Activated naive CD8-positive, alpha-beta T cell (primary cell): Measurements from ENCODE around the gene CDK14.

Experiments
- H3K27ac Mint-ChIP-seq: one replicate; pipeline ENCODE4 v1.8.0; 2021; ENCODE audit warnings: mixed read lengths
- H3K27me3 Mint-ChIP-seq: one replicate; pipeline ENCODE4 v1.8.0; 2021; ENCODE audit warnings: mixed read lengths
- H3K36me3 Mint-ChIP-seq: one replicate; pipeline ENCODE4 v1.8.0; 2021; ENCODE audit warnings: mixed read lengths
- H3K4me1 Mint-ChIP-seq: one replicate; pipeline ENCODE4 v1.8.0; 2021; ENCODE audit warnings: low read depth, mixed read lengths
- H3K4me3 Mint-ChIP-seq: one replicate; pipeline ENCODE4 v1.8.0; 2021; ENCODE audit warnings: mild to moderate bottlenecking, mixed read lengths
- H3K9me3 Mint-ChIP-seq: one replicate; pipeline ENCODE4 v1.8.0; 2021; ENCODE audit warnings: low read depth, mixed read lengths

Gene CDK14

DNA sequence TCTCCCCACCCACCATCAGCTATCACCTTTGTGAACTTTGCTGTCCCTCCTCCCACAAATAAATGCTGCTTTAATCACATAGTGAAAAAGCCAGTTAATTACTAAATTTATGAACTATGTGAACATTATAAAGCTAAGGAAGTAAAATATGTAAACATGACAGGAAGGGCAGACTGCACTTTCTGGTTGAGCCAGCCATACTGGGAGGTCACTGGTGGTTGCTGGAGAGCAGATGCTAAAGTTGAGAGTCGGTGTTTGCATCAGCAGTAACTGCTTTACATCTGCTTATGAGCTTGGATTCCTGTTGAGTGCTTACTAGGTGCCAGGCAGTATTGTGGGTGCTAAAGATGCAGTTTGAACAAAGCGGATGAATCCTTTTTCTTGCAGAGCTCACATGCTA lies 458.3 kb downstream of the CDK14 start:
- no peak overlapping the region for H3K4me3 Mint-ChIP-seq
- peaks cover 6% of the 10 kb centered on the region for H3K4me1 Mint-ChIP-seq
- H3K9me3 Mint-ChIP-seq = no peaks in the 10 kb centered on the region
- no peaks in the 10 kb centered on the region for H3K36me3 Mint-ChIP-seq
- H3K27ac Mint-ChIP-seq = no peak overlapping the region
- no peaks in the 10 kb centered on the region for H3K27me3 Mint-ChIP-seq

DNA sequence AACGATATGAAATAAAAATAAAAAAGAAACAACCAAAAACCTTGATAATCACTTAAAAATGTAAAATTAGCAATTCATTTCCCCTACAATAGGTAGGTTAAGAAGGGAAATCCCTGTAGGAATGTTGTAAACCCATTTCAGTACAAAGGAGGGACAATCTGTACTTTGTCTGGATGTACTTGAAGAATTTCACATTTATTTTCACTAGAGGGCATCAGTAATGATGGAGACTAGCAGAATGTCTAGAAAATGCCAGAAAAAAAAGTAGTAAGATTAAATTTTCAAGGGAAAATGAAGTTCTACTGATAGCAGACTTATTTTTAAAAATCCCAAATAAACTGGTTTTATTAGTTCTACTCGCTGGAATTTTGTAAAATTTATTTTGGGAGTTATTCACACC lies 459.1 kb downstream of the CDK14 start:
- no peak overlapping the region for H3K4me3 Mint-ChIP-seq
- peaks cover 6% of the 10 kb centered on the region for H3K4me1 Mint-ChIP-seq
- no peaks in the 10 kb centered on the region for H3K36me3 Mint-ChIP-seq
- H3K27me3 Mint-ChIP-seq = peaks cover 1% of the 10 kb centered on the region
- H3K9me3 Mint-ChIP-seq = no peaks in the 10 kb centered on the region
- H3K27ac Mint-ChIP-seq = no peak overlapping the region

DNA sequence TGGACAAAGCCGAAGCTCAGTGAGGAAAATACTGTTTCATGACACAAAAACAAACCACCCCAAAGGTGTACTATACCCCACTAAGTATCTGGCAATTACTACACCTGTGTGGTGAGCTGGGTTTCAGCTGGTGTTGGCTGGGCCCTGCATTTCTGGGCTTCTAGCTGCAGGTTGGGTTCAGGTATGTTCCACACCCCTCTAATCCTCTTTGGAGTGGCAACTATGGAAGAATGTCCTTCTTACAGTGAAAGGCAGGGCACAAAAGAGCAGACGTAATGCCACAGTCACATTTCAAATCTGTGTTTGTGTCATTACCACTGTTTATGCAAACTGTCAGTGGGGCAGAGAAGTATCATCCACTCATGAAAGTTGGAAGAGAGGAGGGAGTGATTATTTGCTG lies 466.6 kb downstream of the CDK14 start:
- Mint-ChIP-seq H3K9me3 (peaks cover 5% of the 10 kb centered on the region), H3K36me3 (no peaks in the 10 kb centered on the region), H3K4me1 (no peaks in the 10 kb centered on the region), H3K4me3 (no peak overlapping the region), H3K27me3 (peaks cover 3% of the 10 kb centered on the region), H3K27ac (no peak overlapping the region)

DNA sequence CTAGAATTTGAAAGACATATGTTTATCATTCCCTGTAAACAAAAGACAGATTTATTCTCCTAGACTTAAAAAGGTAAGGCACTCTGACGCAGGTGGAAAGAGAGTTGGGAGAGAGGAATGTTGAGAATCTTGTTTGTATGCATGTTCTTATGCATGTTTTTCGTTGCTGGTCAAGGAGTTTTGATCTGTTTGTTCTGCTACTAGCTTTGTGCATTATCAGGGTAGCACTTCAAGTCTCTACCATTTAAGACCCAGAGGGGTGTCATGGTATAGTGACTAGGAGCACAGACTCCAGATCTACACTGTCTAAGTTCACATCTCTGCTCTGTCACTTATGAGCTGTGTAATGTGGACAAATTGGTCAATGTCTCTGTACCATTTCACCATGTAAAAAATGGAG lies 467.9 kb downstream of the CDK14 start:
- H3K4me3 Mint-ChIP-seq = no peak overlapping the region
- no peaks in the 10 kb centered on the region for H3K36me3 Mint-ChIP-seq
- no peak overlapping the region for H3K27ac Mint-ChIP-seq
- peaks cover 5% of the 10 kb centered on the region for H3K9me3 Mint-ChIP-seq
- H3K27me3 Mint-ChIP-seq = peaks cover 5% of the 10 kb centered on the region
- no peaks in the 10 kb centered on the region for H3K4me1 Mint-ChIP-seq

DNA sequence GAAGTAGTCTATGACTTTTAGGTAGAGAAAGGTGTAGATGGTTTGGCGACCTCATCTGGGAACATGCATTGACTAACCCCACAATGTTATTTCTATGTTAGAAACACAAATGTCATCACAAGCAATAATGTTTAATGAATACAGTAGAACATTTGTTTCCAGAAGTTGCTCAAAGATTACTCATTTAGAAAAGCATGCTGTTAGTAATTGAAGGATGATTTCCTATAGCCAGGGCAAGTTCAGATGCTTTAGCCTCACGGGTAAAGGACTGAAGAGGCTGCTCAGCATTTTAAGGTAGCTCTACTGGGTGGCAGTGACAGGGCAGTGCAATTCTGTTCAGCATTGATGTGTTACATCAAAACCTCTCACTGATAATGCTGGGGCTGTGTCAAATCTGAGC lies 468.8 kb downstream of the CDK14 start:
- H3K4me3 Mint-ChIP-seq = no peak overlapping the region
- no peak overlapping the region for H3K27ac Mint-ChIP-seq
- H3K36me3 Mint-ChIP-seq = no peaks in the 10 kb centered on the region
- peaks cover 5% of the 10 kb centered on the region for H3K27me3 Mint-ChIP-seq
- peaks cover 5% of the 10 kb centered on the region for H3K9me3 Mint-ChIP-seq
- H3K4me1 Mint-ChIP-seq = no peaks in the 10 kb centered on the region

DNA sequence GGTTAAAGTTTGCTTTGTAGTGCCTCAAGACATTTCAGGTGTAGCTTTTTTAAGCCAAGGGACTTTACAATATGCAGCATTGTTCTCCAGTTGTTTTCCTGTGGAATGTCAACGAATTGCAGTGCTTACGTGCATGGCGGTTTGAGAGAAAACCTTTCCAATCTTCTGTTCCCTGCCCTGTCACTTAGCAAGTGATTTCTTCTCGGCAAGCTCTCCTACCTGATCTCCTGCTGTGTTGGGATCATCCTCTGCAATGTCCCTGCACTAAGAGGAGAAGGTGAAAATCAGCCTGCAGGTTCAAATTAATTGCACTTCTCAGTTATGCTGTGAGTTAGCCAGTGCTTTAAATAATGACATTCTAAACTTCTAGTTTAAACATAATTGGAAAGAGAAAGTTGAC lies 470.5 kb downstream of the CDK14 start:
- Mint-ChIP-seq H3K36me3 (no peaks in the 10 kb centered on the region), H3K4me3 (no peak overlapping the region), H3K9me3 (no peaks in the 10 kb centered on the region), H3K27me3 (peaks cover 5% of the 10 kb centered on the region), H3K4me1 (no peaks in the 10 kb centered on the region), H3K27ac (no peak overlapping the region)

DNA sequence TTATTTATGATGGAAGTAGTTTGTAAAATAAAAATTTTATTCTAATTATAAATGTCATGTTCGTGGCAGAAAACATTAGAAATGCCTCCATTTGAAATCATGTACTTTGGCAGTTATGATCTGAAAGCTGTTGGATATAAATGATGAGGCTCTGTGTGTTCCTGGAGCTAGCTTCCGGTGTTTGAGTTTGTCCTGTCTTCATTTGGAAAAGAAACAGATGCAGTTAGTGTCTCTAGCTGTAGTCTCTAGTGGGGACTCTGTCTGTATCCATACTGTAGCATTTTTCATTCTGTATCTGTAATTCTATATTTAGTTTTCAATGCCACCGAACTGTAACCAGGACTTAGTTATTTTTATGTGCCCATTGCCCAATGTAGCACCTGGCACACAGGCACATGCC lies 471.1 kb downstream of the CDK14 start:
- H3K4me1 Mint-ChIP-seq = no peaks in the 10 kb centered on the region

DNA sequence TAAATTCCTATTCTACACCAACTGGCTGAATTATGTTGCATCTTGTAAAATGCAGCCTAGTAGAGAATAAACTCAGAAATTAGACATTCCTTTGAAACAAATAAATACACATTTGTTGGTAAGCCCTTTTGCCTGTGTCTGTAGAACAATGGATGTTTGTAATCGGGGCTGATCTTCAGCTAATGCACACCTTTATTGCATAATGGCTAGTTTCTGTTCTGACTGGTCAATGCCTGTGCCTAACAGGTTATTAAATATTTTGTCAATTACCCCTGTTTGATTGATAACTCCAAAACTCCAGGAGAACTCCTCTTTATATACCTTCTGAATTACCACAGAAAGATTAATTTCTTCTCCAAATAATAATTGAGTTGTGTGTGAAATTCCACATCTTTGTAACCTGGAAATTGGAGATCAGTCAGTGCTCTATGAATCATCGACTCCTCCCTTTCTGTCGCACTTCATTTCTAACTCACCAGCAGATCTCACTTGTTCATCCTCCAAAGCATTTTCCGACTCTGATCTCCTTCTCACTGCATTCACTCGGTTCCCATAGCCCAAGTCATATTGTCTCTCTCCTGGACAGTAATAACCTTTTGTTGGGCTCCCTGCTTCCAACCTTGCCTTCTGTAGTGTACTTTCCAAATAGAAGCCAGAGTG lies 472.1 kb downstream of the CDK14 start:
- Mint-ChIP-seq H3K27ac (no peak overlapping the region), H3K9me3 (no peaks in the 10 kb centered on the region), H3K36me3 (no peaks in the 10 kb centered on the region), H3K4me3 (no peak overlapping the region), H3K27me3 (peaks cover 5% of the 10 kb centered on the region), H3K4me1 (no peaks in the 10 kb centered on the region)

More for the DNA sequence above, 471.1 kb downstream of the CDK14 start:
- H3K36me3 Mint-ChIP-seq = no peaks in the 10 kb centered on the region
- H3K27me3 Mint-ChIP-seq = peaks cover 5% of the 10 kb centered on the region
- no peaks in the 10 kb centered on the region for H3K9me3 Mint-ChIP-seq
- H3K27ac Mint-ChIP-seq = no peak overlapping the region
- no peak overlapping the region for H3K4me3 Mint-ChIP-seq

DNA sequence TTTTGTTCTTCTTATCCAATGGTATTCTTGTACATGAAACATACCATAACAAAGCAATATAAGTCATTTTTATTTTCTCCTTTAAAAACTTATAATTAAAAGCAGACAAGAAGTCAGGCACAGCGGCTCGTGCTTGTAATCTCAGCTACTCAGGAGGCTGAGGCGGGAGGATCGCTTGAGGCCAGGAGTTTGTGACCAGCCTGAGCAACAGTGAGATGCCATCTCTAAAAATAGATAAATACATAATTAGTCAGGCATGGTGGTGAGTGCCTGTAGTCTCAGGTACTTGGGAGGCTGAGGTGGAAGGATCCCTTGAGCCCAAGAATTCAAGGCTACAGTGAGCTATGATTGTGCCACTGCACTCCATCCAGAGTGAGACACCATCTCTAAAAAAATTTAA lies 473.0 kb downstream of the CDK14 start:
- peaks cover 5% of the 10 kb centered on the region for H3K27me3 Mint-ChIP-seq
- H3K4me1 Mint-ChIP-seq = no peaks in the 10 kb centered on the region
- H3K27ac Mint-ChIP-seq = no peak overlapping the region
- no peaks in the 10 kb centered on the region for H3K36me3 Mint-ChIP-seq
- H3K9me3 Mint-ChIP-seq = no peaks in the 10 kb centered on the region
- H3K4me3 Mint-ChIP-seq = no peak overlapping the region

DNA sequence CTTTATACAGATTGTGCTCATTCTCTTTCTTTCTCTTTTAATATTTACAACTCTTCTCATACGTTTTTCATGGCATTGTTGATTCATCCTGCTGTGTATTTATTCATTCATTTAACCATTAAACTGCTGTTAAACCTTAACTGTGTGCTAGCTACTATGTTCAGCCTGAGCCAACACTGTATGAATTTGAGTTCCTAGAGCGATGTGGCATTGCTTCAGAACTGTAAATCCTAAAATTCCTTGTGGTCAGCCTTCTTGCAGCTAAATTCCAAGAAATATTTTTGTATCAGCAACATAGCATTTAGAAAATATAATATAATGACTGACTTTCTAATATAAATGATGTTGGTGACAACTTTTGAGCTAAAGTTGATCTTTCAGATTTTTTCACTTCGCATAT lies 483.4 kb downstream of the CDK14 start:
- Mint-ChIP-seq H3K4me3 (no peak overlapping the region), H3K9me3 (no peaks in the 10 kb centered on the region), H3K36me3 (no peaks in the 10 kb centered on the region), H3K27me3 (no peaks in the 10 kb centered on the region), H3K4me1 (peaks cover 15% of the 10 kb centered on the region), H3K27ac (no peak overlapping the region)

DNA sequence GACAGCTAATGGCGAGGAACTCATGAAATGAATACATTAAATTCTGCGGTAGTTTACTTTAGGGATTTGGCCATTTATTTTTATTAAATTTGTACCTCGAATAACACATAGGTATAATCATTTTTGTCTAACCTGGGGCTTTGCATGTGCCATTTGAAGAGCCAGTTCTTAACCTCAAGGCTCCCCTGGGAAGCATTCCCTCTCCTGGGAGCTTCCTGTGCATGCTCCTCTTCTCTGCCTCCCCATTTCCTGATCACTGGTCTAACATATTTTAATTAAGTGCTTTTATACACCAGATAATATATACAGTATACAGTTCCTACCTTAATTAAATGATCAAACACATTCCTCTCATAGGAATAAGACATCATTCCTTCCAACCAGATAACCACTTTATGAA lies 484.2 kb downstream of the CDK14 start:
- H3K4me3 Mint-ChIP-seq = no peak overlapping the region
- no peak overlapping the region for H3K27ac Mint-ChIP-seq
- H3K4me1 Mint-ChIP-seq = peaks cover 24% of the 10 kb centered on the region
- no peaks in the 10 kb centered on the region for H3K36me3 Mint-ChIP-seq
- H3K9me3 Mint-ChIP-seq = no peaks in the 10 kb centered on the region
- no peaks in the 10 kb centered on the region for H3K27me3 Mint-ChIP-seq

DNA sequence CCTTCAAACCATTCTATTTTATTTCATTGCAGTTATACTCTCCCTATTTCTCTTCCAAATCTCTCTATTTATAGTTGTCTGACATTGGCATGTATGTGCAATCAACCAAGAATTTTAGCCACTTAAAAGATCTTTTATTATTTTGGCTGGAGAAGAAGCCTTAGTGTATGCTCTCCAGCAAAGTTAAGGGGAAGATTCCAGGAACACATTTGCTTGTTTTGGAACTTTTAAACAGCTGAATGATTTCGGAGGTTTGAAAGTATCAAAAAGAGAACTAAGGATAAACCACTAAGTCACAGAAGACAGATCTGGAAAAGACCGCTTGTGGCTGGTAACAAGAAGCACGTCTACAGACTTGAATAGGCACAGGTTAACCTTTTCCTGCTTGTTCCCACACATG lies 485.9 kb downstream of the CDK14 start:
- H3K27me3 Mint-ChIP-seq = no peaks in the 10 kb centered on the region

DNA sequence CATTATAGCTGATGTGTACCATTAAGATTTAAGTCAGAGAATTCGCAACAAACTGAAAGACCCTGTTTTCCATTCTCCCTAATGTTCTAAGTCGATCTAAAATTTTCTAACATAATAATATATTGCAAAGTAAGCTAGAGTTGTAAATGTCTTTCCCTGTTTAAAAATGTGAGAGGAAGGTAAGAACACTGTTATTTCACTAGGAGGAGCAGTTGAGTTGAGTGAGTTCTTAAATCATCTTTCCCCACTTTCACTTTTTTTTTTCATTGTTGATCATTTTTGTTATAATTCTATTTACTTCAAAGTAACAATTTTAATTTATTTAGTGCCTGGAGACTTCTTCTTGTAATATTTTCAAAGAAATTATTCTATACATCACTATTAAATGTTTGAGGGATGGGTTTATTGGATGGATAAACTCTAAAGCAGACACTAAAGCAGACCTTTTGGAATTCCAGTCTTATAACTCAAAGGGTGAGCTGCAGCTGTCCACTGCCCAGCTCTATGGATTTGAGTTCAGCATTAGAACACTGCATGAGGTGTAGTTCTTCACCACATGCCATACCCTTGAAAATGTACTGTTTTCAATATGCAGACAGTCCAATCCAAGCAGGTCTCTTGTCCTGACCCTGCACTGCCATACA lies 486.9 kb downstream of the CDK14 start:
- H3K27ac Mint-ChIP-seq = no peak overlapping the region
- H3K9me3 Mint-ChIP-seq = no peaks in the 10 kb centered on the region
- no peaks in the 10 kb centered on the region for H3K27me3 Mint-ChIP-seq
- H3K4me1 Mint-ChIP-seq = peaks cover 32% of the 10 kb centered on the region
- no peaks in the 10 kb centered on the region for H3K36me3 Mint-ChIP-seq
- peak overlapping the region; percentile 24 for H3K4me3 Mint-ChIP-seq

More for the DNA sequence above, 485.9 kb downstream of the CDK14 start:
- peaks cover 32% of the 10 kb centered on the region for H3K4me1 Mint-ChIP-seq
- no peaks in the 10 kb centered on the region for H3K9me3 Mint-ChIP-seq
- no peak overlapping the region for H3K4me3 Mint-ChIP-seq
- H3K27ac Mint-ChIP-seq = no peak overlapping the region
- no peaks in the 10 kb centered on the region for H3K36me3 Mint-ChIP-seq

DNA sequence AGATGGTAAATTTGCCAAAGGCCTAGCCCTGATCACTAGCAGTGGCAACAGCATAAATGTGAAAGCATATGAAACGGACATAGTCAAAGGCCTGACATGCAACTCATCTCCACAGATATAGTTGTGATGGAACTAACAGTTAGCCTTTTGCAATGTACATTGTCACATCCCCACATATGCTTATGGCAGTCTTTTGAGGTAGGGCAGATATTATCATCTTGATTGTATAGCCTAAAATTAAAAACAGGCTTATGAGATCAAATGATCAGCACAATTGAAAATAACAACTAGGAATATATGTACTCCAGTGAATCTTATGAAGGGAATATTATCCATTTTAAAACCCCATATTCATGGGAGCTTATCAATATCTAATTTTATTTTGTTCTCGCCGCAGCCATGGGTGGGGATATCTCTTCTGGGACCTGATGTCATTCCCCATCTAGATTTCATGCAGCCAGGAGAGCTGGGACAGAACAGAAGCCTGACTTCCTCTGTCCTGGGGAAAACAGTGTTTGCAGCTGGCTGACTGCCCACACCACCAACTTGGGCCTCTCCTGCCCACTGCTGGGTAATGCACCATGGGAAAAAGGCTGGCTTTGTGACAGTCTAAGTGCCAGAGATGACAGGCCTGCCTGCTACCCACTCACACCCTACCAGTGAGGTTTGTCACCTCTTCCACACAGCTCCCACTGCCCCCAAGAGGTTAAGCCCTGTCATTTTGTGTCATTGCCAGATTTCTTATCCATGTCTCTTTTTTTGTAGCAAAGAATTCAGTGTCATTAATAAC lies 487.9 kb downstream of the CDK14 start:
- Mint-ChIP-seq H3K27me3 (no peaks in the 10 kb centered on the region), H3K27ac (no peak overlapping the region), H3K4me3 (no peak overlapping the region), H3K4me1 (peaks cover 32% of the 10 kb centered on the region), H3K9me3 (no peaks in the 10 kb centered on the region), H3K36me3 (no peaks in the 10 kb centered on the region)

DNA sequence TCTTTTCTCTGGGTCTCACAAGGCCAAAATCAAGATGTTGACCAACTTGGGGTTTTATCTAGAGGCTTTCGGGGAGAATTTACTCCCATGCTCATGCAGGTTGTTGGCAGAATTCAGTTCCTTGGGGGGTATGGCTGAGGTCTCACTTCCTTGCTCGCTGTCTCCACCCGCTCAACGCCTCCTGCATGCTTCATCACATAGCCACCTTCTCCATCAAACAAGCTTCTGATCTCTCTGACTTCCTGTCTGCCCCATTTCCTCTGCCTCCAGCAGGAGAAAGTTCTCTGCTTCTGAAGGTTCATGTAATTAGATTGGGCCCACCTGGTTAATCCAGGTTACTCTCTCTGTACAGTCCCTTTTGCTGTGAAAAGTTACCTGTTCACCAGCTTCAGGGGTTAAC lies 489.1 kb downstream of the CDK14 start:
- peak overlapping the region; percentile 18 for H3K27ac Mint-ChIP-seq
- peaks cover 32% of the 10 kb centered on the region for H3K4me1 Mint-ChIP-seq
- peak overlapping the region; percentile 22 for H3K4me3 Mint-ChIP-seq
- no peaks in the 10 kb centered on the region for H3K9me3 Mint-ChIP-seq
- H3K36me3 Mint-ChIP-seq = no peaks in the 10 kb centered on the region
- H3K27me3 Mint-ChIP-seq = no peaks in the 10 kb centered on the region
